ENCODE measurements around the gene ID4. TPM values are rescaled to one million over a fixed set of nuclear protein-coding genes. Genes with fewer than 3 reads are reported as not detected.

The ID4 gene
- total and polyA plus RNA-seq, 2 of the 8 experiments (the other 6 are each of a cell fraction or from before 2014, with no cell fraction given) = 2.0 to 8.3 TPM

- Histone ChIP-seq H2AK5ac (ENCODE audit: low read depth, low read length) (no peak overlapping the region), H3K4ac (replicated peaks; ENCODE audit: insufficient read length, low read depth, low read length) (no peak overlapping the region), H3K27ac (ENCODE audit: low read depth, low read length) (no peak overlapping the region), H4K20me1 (replicated peaks in 1 of 2; ENCODE audit: control insufficient read depth in 1 of 2, insufficient read depth in 2 of 2, low read length in 2 of 2) (no peaks in the 10 kb centered on the region), H3K79me1 (ENCODE audit: low read depth, low read length) (no peaks in the 10 kb centered on the region), H3K23ac (ENCODE audit: insufficient read length) (no peak overlapping the region), H2BK12ac (ENCODE audit: low read depth, low read length) (no peak overlapping the region), H3K27me3 (replicated peaks in 1 of 4; ENCODE audit: control insufficient read depth in 3 of 4, extremely low read depth in 1 of 4, insufficient read depth in 3 of 4, low read length in 3 of 4) (no peaks in the 10 kb centered on the region), H2BK15ac (ENCODE audit: low read length) (no peak overlapping the region), H2BK120ac (replicated peaks; ENCODE audit: low read depth, low read length) (no peak overlapping the region), H3K79me2 (ENCODE audit: control insufficient read depth in 1 of 2, insufficient read depth in 2 of 2, low read length in 2 of 2) (no peaks in the 10 kb centered on the region), H2BK20ac (ENCODE audit: low read length) (no peak overlapping the region), H3K9me3 (ENCODE audit: insufficient read depth in 2 of 2, low read depth in 1 of 2, low read length in 1 of 2) (no peaks in the 10 kb centered on the region), H3K36me3 (ENCODE audit: control insufficient read depth in 2 of 4, insufficient read depth in 4 of 4, low read length in 3 of 4) (no peaks in the 10 kb centered on the region), H3K9ac (replicated peaks in 1 of 4; ENCODE audit: extremely low read depth in 1 of 4, low read depth in 3 of 4, low read length in 3 of 4) (no peak overlapping the region), H2BK5ac (ENCODE audit: low read depth, low read length) (no peak overlapping the region), H3K23me2 (ENCODE audit: low read depth, low read length) (no peaks in the 10 kb centered on the region), H3K4me3 (ENCODE audit: extremely low read depth in 1 of 4, insufficient read depth in 2 of 4, low read depth in 3 of 4, low read length in 4 of 4) (no peak overlapping the region), H4K5ac (ENCODE audit: insufficient read length, low read depth, low read length) (no peak overlapping the region), H4K91ac (replicated peaks; ENCODE audit: insufficient read length, low read length) (no peak overlapping the region), H2AFZ (ENCODE audit: low read length) (no peak overlapping the region), H4K8ac (ENCODE audit: extremely low read depth, insufficient read depth, low read length) (no peak overlapping the region), H3K14ac (ENCODE audit: insufficient read length) (no peak overlapping the region), H3K18ac (ENCODE audit: extremely low read depth, low read length) (no peak overlapping the region), H3K56ac (replicated peaks; ENCODE audit: insufficient read length, low read depth, low read length) (no peak overlapping the region), H3K4me1 (replicated peaks in 1 of 4; ENCODE audit: control insufficient read depth in 3 of 4, insufficient read depth in 4 of 4, low read length in 3 of 4) (peaks cover 0 to 3% (median 1%) of the 10 kb centered on the region in 4 experiments; a peak in 1 of 7 replicates), H3K4me2 (ENCODE audit: insufficient read depth in 1 of 2, low read depth in 2 of 2, low read length in 2 of 2) (no peak overlapping the region)
- no peak for DNase-seq (ENCODE audit: low read depth in 1 of 2, low spot score in 2 of 2)
- no peak for FAIRE-seq
- ChIA-PET CTCF (ENCODE audit: partially characterized antibody) (no interaction called here), POLR2A (ENCODE audit: partially characterized antibody) (no interaction called here)
- WGBS, 2 experiments (ENCODE audit: extremely low coverage in 1 of 2, insufficient coverage in 1 of 2, insufficient read length in 1 of 2, insufficient replicate concordance in 2 of 2, low coverage in 1 of 2, low lambda C conversion rate in 2 of 2, missing lambda C conversion rate in 1 of 2) = 82% methylated on average over 1 of the region's 1 CpG; no CpG with 5 or more reads in 1 of the 2 experiments
- no peak for TF ChIP-seq NANOG (IDR thresholded peaks at IDR 0.05; ENCODE audit: insufficient read depth, low read depth, low read length, poor library complexity, severe bottlenecking)
- TF ChIP-seq MAX (IDR thresholded peaks at IDR 0.05) = no peak
- no peak for TF ChIP-seq CREB1 (IDR thresholded peaks at IDR 0.05)
- TF ChIP-seq TAF1 (IDR thresholded peaks at IDR 0.05; ENCODE audit: low read depth, low read length) = no peak
- no peak for TF ChIP-seq ATF3 (IDR thresholded peaks at IDR 0.05; ENCODE audit: insufficient read depth, low read depth, low read length)
- TF ChIP-seq SIN3A (conservative IDR thresholded peaks at IDR 0.05 in 1 of 2, IDR thresholded peaks at IDR 0.05 in 1 of 2; ENCODE audit: low read depth in 1 of 2, low read length in 2 of 2) = no peak
- no peak for TF ChIP-seq FOSL1 (IDR thresholded peaks at IDR 0.05; ENCODE audit: insufficient read depth, low read depth, low read length)
- no peak for TF ChIP-seq TAF7 (optimal IDR thresholded peaks at IDR 0.05; ENCODE audit: borderline replicate concordance, low read depth, low read length)
- TF ChIP-seq EP300 (IDR thresholded peaks at IDR 0.05; ENCODE audit: borderline replicate concordance in 1 of 2, low read depth in 2 of 2, low read length in 2 of 2) = no peak
These were observed 38.8 kb upstream of the ID4 start for GRCh38 chr6:19798362-19798761.

Data from H1 (cell line).